Effector memory CD4-positive, alpha-beta T cell (primary cell): ENCODE results near the gene DCTN3.

Experiments
- DNase-seq, 3 donors: peaks; one replicate each; pipeline ENCODE4 v3.0.0-alpha.2; 2020
- H3K27ac ChIP-seq: 2 replicates; pipeline ENCODE4 v1.7.0; 2013; ENCODE audit warnings: mild to moderate bottlenecking, low read length, moderate library complexity; ENCODE audit not compliant: insufficient read depth, poor library complexity, severe bottlenecking
- H3K27me3 ChIP-seq: replicated peaks from 2 replicates; pipeline ENCODE4 v1.7.0; 2013; ENCODE audit warnings: mild to moderate bottlenecking, low read length; ENCODE audit not compliant: insufficient read depth, control insufficient read depth, poor library complexity, severe bottlenecking
- H3K36me3 ChIP-seq: 2 replicates; pipeline ENCODE4 v1.7.0; 2013; ENCODE audit warnings: mild to moderate bottlenecking, low read length, moderate library complexity; ENCODE audit not compliant: control insufficient read depth, insufficient read depth
- H3K4me1 ChIP-seq: 2 replicates; pipeline ENCODE4 v1.7.0; 2013; ENCODE audit warnings: low read length, mild to moderate bottlenecking; ENCODE audit not compliant: control insufficient read depth, insufficient read depth, poor library complexity, severe bottlenecking
- H3K4me3 ChIP-seq: 2 replicates; pipeline ENCODE4 v1.7.0; 2013; ENCODE audit warnings: low read length, low read depth, mild to moderate bottlenecking; ENCODE audit not compliant: insufficient read depth, poor library complexity, severe bottlenecking
- H3K9me3 ChIP-seq: 2 replicates; pipeline ENCODE4 v1.7.0; 2013; ENCODE audit warnings: mild to moderate bottlenecking, low read length, moderate library complexity; ENCODE audit not compliant: control insufficient read depth

DCTN3 gene

DNA sequence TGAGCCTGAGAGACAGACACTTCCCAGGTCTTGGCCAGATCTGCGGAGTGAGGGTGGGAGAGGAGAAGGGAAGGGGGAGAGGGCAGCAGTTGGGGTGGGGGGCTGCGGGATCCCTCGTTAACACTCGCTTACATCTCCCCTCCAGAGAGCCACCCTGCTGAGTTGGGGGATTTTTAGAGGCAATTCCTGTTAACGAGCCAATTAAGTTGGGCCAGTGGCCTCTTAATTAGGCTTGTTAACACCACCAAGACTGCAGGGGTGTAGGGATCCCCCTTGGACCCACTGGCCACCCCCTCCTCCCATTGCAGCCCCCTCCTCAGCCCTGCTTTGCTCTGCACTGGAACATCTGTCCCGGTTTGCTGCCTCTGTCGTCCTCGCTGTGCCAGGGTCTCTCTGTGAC, 54.4 kb downstream of the DCTN3 start:
- no peak overlapping the region for H3K4me3 ChIP-seq
- no peaks in the 10 kb centered on the region for H3K36me3 ChIP-seq
- H3K27ac ChIP-seq = no peak overlapping the region
- H3K4me1 ChIP-seq = no peaks in the 10 kb centered on the region
- peaks cover 4% of the 10 kb centered on the region for H3K9me3 ChIP-seq
- DNase-seq = no peak
- H3K27me3 ChIP-seq = no peaks in the 10 kb centered on the region

DNA sequence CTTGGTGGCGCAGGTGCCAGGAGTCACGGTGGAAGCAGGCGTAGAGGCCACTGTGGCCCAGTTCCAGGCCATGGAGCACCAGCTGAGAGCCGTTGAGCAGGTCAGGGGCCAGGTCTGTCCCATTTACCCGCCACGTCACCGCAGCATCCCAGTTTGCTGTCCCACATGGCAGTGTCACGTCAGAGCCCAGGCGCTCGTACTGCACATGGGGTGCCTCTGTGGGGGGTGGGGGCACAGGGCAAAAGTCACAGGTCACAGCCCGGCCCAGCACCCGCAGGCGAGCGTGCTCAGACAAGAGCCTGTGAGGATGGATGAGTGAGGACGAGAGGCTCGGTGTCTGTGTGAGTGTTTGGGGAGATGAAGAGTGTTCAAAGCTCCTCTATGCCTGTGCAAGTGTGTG, 55.7 kb downstream of the DCTN3 start:
- H3K4me1 ChIP-seq = no peaks in the 10 kb centered on the region
- no peak overlapping the region for H3K4me3 ChIP-seq
- no peak for DNase-seq
- H3K27me3 ChIP-seq = no peaks in the 10 kb centered on the region
- no peaks in the 10 kb centered on the region for H3K36me3 ChIP-seq
- H3K9me3 ChIP-seq = peaks cover 4% of the 10 kb centered on the region
- no peak overlapping the region for H3K27ac ChIP-seq
